Ovary (tissue), 9 donors: ENCODE measurements around the gene NT5C2. TPM values are rescaled to one million over a fixed set of nuclear protein-coding genes. Genes with fewer than 3 reads are reported as not detected.

Experiments
- DNase-seq, 5 donors: peaks; one replicate each; pipeline ENCODE4 v3.0.0-alpha.2; 2019 to 2020
- H3K27ac ChIP-seq, 2 donors: fragments of 200-600 bp; one replicate each; pipeline versions ENCODE4 v1.5.1 to v1.8.0; 2019 to 2022
- H3K27me3 ChIP-seq: fragments of 200-600 bp; one replicate; pipeline ENCODE4 v1.8.0; 2022
- H3K36me3 ChIP-seq: fragments of 200-600 bp; sonication (generic); one replicate; pipeline ENCODE4 v1.5.1; 2019
- H3K4me1 ChIP-seq: one replicate; pipeline ENCODE4 v1.8.1; 2013; ENCODE audit warnings: mild to moderate bottlenecking, moderate library complexity; ENCODE audit not compliant: insufficient read depth
- H3K4me3 ChIP-seq: fragments of 200-600 bp; sonication (generic); one replicate; pipeline ENCODE4 v1.5.1; 2017
- H3K9me3 ChIP-seq, 2 donors: fragments of 200-600 bp in 1 of 2; sonication (generic) in 1 of 2; one replicate each; pipeline versions ENCODE4 v1.5.1 to v1.8.1; 2013 to 2019; ENCODE audit warnings: mild to moderate bottlenecking in 1 of 2, moderate library complexity in 1 of 2
- CTCF ChIP-seq, 3 donors: fragments of 450-650 bp in 2 of 3; fragments of 200-600 bp in 1 of 3; IDR thresholded peaks; one replicate each; pipeline versions ENCODE4 v1.5.1 to v1.8.0; 2016 to 2022; ENCODE audit warnings: antibody characterized with exemption in 3 of 3, mild to moderate bottlenecking in 1 of 3
- EP300 ChIP-seq: sonication (generic); formaldehyde crosslinking; IDR thresholded peaks from one replicate; pipeline ENCODE4 v1.6.1; 2017; ENCODE audit warnings: antibody characterized with exemption
- POLR2A ChIP-seq: fragments of 450-650 bp; IDR thresholded peaks from one replicate; pipeline ENCODE4 v1.6.1; 2017; ENCODE audit warnings: antibody characterized with exemption, mild to moderate bottlenecking, moderate library complexity
- WGBS, 3 donors: extraction: QIAGEN DNeasy Blood & Tissue Kit in 1 of 3; methylation state at CpG; one replicate each; pipeline versions ENCODE4 v1.1.5 to v1.1.7; 2013 to 2017; 5-methylcytosine and 5-hydroxymethylcytosine counted together
- intact Hi-C, 4 donors: fragments of 100-400 bp; cut with DNase I; formaldehyde crosslinking; loops; one replicate each; pipeline versions ENCODE4 v1.11.0 to v1.15.1; 2022 to 2023
- polyA plus RNA-seq, 2 donors: library from polyadenylated mRNA; stranded (reverse); fragments of 200-250 nt in 1 of 2; fragments of 350-450 nt in 1 of 2; fragmentation: Illumina TruSeq in 1 of 2; extraction: RNeasy Lipid Tissue Mini Kit (QIAGEN cat#74804) in 1 of 2; gene quantifications; one replicate each; pipeline ENCODE4 v1.2.3, GENCODE V29; 2013 to 2014
- total RNA-seq, 7 donors: library from RNA; depleted of rRNA in 2 of 7; stranded (reverse); fragments of >200 nt in 2 of 7; fragmentation: NEBNext Ultra II Directional in 3 of 7; extraction: Animal tissue kit (Norgen Biotek cat#: 25700) in 3 of 7; gene quantifications; one replicate each; pipeline versions ENCODE4 v1.1.0 to v1.2.4, GENCODE V29; 2016 to 2023
- donor health status: DM: no; HTN: no; CAD: no; lungs with moderate emphysema.
- donor health status: DM: no; HTN: no; CAD: no.
- donor health status: Bipolar disorder and iron deficiency.
- donor health status: DM: yes; HTN: yes; CAD: no.
- donor health status: DM: no; HTN: no; CAD: no.
- donor health status: DM: yes; HTN: yes; CAD: no.

The NT5C2 gene
- total and polyA plus RNA-seq, 9 donors: 49.1 to 92.3 (median 62.0) TPM

DNA sequence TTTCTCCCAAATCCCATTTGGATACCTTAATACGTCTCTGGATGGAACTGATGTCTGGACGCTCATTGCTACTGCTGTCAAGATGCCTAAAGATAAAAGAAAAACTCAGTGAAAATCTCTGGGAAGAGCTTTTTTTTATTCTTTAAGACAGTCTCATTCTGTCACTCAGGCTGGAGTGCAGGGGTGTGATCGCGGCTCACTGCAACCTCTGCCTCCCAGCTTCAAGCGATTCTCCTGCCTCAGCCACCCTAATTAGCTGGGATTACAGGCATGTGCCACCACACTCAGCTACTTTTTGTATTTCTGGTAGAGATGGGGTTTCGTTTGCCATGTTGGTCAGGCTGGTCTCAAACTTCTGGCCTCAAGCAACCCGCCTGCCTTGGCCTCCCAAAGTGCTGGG lies 102.2 kb downstream of the NT5C2 start:
- WGBS, 3 donors: 96 to 98% (median 96%) methylated on average over 7 of the region's 7 CpGs
- Histone ChIP-seq H3K9me3 (no peaks in the 10 kb centered on the region), H3K27me3 (no peaks in the 10 kb centered on the region), H3K36me3 (no peaks in the 10 kb centered on the region), H3K4me3 (no peak overlapping the region), H3K27ac (no peak overlapping the region), H3K4me1 (no peaks in the 10 kb centered on the region)
- no peak for TF ChIP-seq EP300
- TF ChIP-seq POLR2A: no peak
- no peak for TF ChIP-seq CTCF (IDR thresholded peaks at IDR 0.05)
- no peak for DNase-seq
- intact Hi-C loops: no loop called here

DNA sequence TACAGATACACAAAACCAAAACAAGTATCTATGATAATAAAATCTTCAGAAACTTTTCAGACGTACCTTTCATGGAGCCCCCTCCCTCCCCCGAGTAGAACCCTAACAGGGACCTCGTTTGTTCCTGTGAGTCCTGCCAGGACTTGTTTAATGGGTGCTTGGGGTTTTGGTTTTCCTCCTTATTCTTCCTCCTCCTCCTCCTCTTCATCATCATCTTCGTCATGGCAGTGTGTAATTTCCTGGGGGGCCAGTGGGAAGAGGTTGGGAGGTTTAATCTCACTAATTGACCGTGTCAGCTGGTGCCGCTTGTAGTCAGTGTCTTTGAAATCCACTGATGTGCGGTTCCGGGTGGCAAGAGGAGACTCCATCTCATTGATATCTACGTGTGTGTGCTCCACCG lies 103.6 kb downstream of the NT5C2 start:
- WGBS, 3 donors: 74 to 86% (median 83%) methylated on average over 10 of the region's 10 CpGs

DNA sequence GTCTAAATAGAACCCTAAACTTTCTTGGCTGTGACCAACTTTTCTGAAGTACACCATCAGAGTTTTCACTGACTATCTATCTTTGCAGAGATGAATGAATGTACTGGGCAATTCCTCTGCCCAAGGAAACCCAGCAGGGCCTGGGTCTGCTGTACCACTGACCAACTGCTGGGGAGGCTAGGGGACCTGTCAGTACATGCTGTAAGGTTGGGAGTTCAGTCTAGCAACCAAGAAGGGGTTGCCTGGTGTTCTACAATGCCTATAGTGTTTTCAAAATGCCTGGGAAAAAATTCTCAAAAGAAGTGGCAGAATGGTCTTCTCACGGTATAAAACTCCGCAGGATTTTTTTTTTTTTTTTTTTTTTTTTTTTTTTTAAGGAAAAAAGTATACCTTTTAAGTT lies 106.3 kb downstream of the NT5C2 start:
- no peaks in the 10 kb centered on the region for H3K9me3 ChIP-seq
- H3K4me1 ChIP-seq: no peaks in the 10 kb centered on the region
- no peak for DNase-seq
- intact Hi-C loops: no loop called here
- 80 to 90% (median 85%) methylated on average over 2 of the region's 2 CpGs for WGBS, 3 donors
- TF ChIP-seq POLR2A (no peak), CTCF (IDR thresholded peaks at IDR 0.05) (no peak), EP300 (no peak)
- no peaks in the 10 kb centered on the region for H3K36me3 ChIP-seq
- no peak overlapping the region for H3K27ac ChIP-seq
- H3K27me3 ChIP-seq: no peaks in the 10 kb centered on the region
- H3K4me3 ChIP-seq: no peak overlapping the region

More for the DNA sequence above, 103.6 kb downstream of the NT5C2 start:
- no peak overlapping the region for H3K27ac ChIP-seq
- H3K4me1 ChIP-seq: no peaks in the 10 kb centered on the region
- H3K9me3 ChIP-seq: no peaks in the 10 kb centered on the region
- no peaks in the 10 kb centered on the region for H3K36me3 ChIP-seq
- intact Hi-C loops: no loop called here
- DNase-seq: no peak
- no peak overlapping the region for H3K4me3 ChIP-seq
- no peaks in the 10 kb centered on the region for H3K27me3 ChIP-seq
- TF ChIP-seq POLR2A: no peak
- no peak for TF ChIP-seq EP300

DNA sequence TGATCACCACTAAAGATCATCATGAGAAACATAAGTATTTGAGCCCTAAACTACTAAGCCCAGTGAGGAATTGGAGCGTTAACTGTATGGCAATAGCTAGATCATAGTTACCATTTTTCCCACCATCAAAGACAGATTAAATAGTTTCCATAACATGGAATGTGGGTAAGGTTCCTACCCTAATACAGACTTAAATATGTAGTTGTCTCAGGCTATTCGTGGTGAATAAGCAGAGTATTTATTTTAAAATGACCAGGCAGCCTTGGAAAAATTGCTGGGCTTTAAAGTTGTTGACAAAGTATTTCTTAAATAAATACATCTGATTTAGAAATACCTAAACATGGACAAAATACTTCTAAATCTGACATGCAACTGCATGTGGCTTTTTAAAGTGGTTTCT lies 106.8 kb downstream of the NT5C2 start:
- no peaks in the 10 kb centered on the region for H3K4me1 ChIP-seq
- H3K36me3 ChIP-seq: no peaks in the 10 kb centered on the region
- intact Hi-C loops: no loop called here
- H3K27me3 ChIP-seq: no peaks in the 10 kb centered on the region
- TF ChIP-seq POLR2A: no peak
- TF ChIP-seq EP300: no peak
- TF ChIP-seq CTCF (IDR thresholded peaks at IDR 0.05): no peak
- no peak overlapping the region for H3K4me3 ChIP-seq
- no peak for DNase-seq
- H3K27ac ChIP-seq: no peak overlapping the region
- no peaks in the 10 kb centered on the region for H3K9me3 ChIP-seq
- WGBS, 3 donors: 29 to 56% (median 33%) methylated on average over 2 of the region's 2 CpGs

DNA sequence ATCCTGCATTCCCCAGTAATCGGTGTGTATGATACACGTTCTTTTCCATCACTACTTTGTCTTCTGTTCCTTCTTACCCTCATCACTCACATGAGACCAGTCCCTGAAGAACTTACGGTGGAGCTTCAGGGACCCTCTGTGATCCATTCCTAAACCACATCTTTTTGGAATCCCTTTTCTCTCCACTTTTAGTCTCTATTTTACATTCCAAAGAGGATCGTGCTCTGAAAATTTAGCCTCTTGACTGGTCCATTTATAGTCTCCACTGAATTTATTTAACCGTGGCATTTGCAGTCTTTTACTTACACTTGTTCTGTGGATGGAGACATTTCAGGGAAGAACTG lies 109.1 kb downstream of the NT5C2 start:
- Histone ChIP-seq H3K36me3 (no peaks in the 10 kb centered on the region), H3K4me3 (no peak overlapping the region), H3K4me1 (no peaks in the 10 kb centered on the region), H3K27ac (no peak overlapping the region), H3K9me3 (no peaks in the 10 kb centered on the region), H3K27me3 (no peaks in the 10 kb centered on the region)
- no peak for DNase-seq
- no peak for TF ChIP-seq POLR2A
- no peak for TF ChIP-seq CTCF (IDR thresholded peaks at IDR 0.05)
- TF ChIP-seq EP300: no peak
- WGBS, 3 donors: 79 to 87% (median 84%) methylated on average over 5 of the region's 5 CpGs
- intact Hi-C loops: no loop called here
